ENCODE measurements around the gene UTP15.

UTP15 gene

GRCh38 chr5:73565139-73565968 lies at the start of gene UTP15, which contains the start of gene ANKRA2:
TSS of gene UTP15 (plus strand) at chr5:73565743. CDS start at chr5:73567345, 1,602 bp downstream.
TSS of gene ANKRA2 (minus strand) at chr5:73565639. CDS start at chr5:73562881, 2,758 bp downstream.
- DNase-seq: peak; percentile 78

GRCh38 chr5:73519531-73520283 lies 45.8 kb upstream of the UTP15 start:
- peak; percentile 75 for DNase-seq

GRCh38 chr5:73522989-73523388 lies 42.6 kb upstream of the UTP15 start:
- no peak for DNase-seq

- no peak for DNase-seq
Measured at GRCh38 chr5:73523861-73524260, 41.7 kb upstream of the UTP15 start.

- no peak for DNase-seq
Measured at GRCh38 chr5:73525606-73526203, 39.8 kb upstream of the UTP15 start.

GRCh38 chr5:73528248-73528647 lies 37.3 kb upstream of the UTP15 start:
- DNase-seq: no peak

- DNase-seq: no peak
Measured at GRCh38 chr5:73529081-73529480, 36.5 kb upstream of the UTP15 start.

- DNase-seq: no peak
Measured at GRCh38 chr5:73531356-73531755, 34.2 kb upstream of the UTP15 start.

GRCh38 chr5:73532195-73532594 lies 33.3 kb upstream of the UTP15 start:
- no peak for DNase-seq

GRCh38 chr5:73534011-73534644 lies 31.4 kb upstream of the UTP15 start:
- no peak for DNase-seq

GRCh38 chr5:73534971-73535370 lies 30.6 kb upstream of the UTP15 start:
- no peak for DNase-seq

- DNase-seq: no peak
Measured at GRCh38 chr5:73539730-73540129, 25.8 kb upstream of the UTP15 start.

GRCh38 chr5:73540192-73540591 lies 25.4 kb upstream of the UTP15 start:
- DNase-seq: peak; percentile 2

GRCh38 chr5:73542020-73542419 lies 23.5 kb upstream of the UTP15 start:
- no peak for DNase-seq

- peak; percentile 92 for DNase-seq
Measured at GRCh38 chr5:73544429-73545402, 20.8 kb upstream of the UTP15 start.

GRCh38 chr5:73545403-73545779 lies 20.2 kb upstream of the UTP15 start:
- no peak for DNase-seq

GRCh38 chr5:73550016-73550415 lies 15.5 kb upstream of the UTP15 start:
- no peak for DNase-seq

GRCh38 chr5:73552642-73553041 lies 12.9 kb upstream of the UTP15 start:
- DNase-seq: no peak

- DNase-seq: no peak
Measured at GRCh38 chr5:73558950-73559349, 6.6 kb upstream of the UTP15 start.

GRCh38 chr5:73564018-73564417 lies 1.5 kb upstream of the UTP15 start:
- no peak for DNase-seq

- DNase-seq: no peak
Measured at GRCh38 chr5:73564675-73565074, 868 bp upstream of the UTP15 start.

- no peak for DNase-seq
Measured at GRCh38 chr5:73565969-73566547, 515 bp downstream of the UTP15 start.
